Progenitor cell of endocrine pancreas (in vitro differentiated cells): ENCODE data around the gene FGF5. TPM values are rescaled to one million over a fixed set of nuclear protein-coding genes. Genes with fewer than 3 reads are reported as not detected.

Experiments
- DNase-seq: peaks from one replicate; pipeline ENCODE4 v3.0.0; 2021; ENCODE audit warnings: low spot score; ENCODE audit not compliant: unreplicated experiment
- H3K27ac Mint-ChIP-seq: 2 replicates; pipeline ENCODE4 v1.8.0; 2021; ENCODE audit warnings: mild to moderate bottlenecking, moderate library complexity, mixed read lengths
- H3K27me3 Mint-ChIP-seq: 2 replicates; pipeline ENCODE4 v1.8.0; 2021; ENCODE audit warnings: mixed read lengths
- H3K36me3 Mint-ChIP-seq: 2 replicates; pipeline ENCODE4 v1.8.0; 2022; ENCODE audit warnings: mixed read lengths; ENCODE audit not compliant: insufficient read depth
- H3K4me1 Mint-ChIP-seq: 2 replicates; pipeline ENCODE4 v1.8.0; 2021; ENCODE audit warnings: low read depth, mixed read lengths
- H3K4me3 Mint-ChIP-seq: 2 replicates; pipeline ENCODE4 v1.8.0; 2021; ENCODE audit warnings: low read depth, mild to moderate bottlenecking, moderate library complexity, mixed read lengths
- H3K9me3 Mint-ChIP-seq: 2 replicates; pipeline ENCODE4 v1.8.0; 2021; ENCODE audit warnings: low read depth, mixed read lengths
- CTCF ChIP-seq: fragments of 200-600 bp; sonication (generic); IDR thresholded peaks from one replicate; pipeline ENCODE4 v1.5.0; 2021; ENCODE audit warnings: antibody characterized with exemption, mild to moderate bottlenecking; ENCODE audit not compliant: unreplicated experiment
- total RNA-seq: library from RNA; stranded (reverse); gene quantifications from 2 replicates; pipeline ENCODE4 v1.2.1, GENCODE V29; 2021

FGF5 gene
- total RNA-seq, 1 donor from 2014 or later: 0.14 TPM

GRCh38 chr4:80226094-80226493, 40.4 kb upstream of the FGF5 start:
- TF ChIP-seq CTCF: no peak
- Mint-ChIP-seq H3K27me3 (peaks cover 29% of the 10 kb centered on the region), H3K9me3 (no peaks in the 10 kb centered on the region), H3K36me3 (no peaks in the 10 kb centered on the region), H3K27ac (no peak overlapping the region), H3K4me1 (no peaks in the 10 kb centered on the region), H3K4me3 (no peak overlapping the region)
- no peak for DNase-seq

DNA sequence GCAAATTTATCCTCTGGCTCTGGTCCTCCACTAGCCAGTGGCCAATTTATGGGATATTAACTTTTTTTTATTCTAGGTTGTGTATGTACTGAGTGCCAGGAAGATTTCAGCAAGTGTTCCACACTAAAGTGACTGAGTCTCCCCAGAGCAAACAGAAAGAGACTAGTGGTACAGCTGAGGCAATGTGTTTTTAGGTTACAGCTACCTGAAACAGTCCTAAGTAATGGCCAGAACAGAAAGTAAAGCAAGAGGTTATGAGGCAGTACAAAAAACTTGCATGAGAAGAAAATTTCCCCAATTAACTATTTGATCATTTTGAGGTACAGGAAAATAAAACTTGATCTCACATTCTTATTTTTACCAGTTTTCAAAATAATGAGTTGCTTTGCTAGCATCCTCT, 38.0 kb upstream of the FGF5 start:
- no peaks in the 10 kb centered on the region for H3K4me1 Mint-ChIP-seq
- H3K27me3 Mint-ChIP-seq: peaks cover 26% of the 10 kb centered on the region
- H3K36me3 Mint-ChIP-seq: no peaks in the 10 kb centered on the region
- no peak overlapping the region for H3K27ac Mint-ChIP-seq
- no peak overlapping the region for H3K4me3 Mint-ChIP-seq
- no peak for TF ChIP-seq CTCF
- DNase-seq: no peak
- no peaks in the 10 kb centered on the region for H3K9me3 Mint-ChIP-seq

DNA sequence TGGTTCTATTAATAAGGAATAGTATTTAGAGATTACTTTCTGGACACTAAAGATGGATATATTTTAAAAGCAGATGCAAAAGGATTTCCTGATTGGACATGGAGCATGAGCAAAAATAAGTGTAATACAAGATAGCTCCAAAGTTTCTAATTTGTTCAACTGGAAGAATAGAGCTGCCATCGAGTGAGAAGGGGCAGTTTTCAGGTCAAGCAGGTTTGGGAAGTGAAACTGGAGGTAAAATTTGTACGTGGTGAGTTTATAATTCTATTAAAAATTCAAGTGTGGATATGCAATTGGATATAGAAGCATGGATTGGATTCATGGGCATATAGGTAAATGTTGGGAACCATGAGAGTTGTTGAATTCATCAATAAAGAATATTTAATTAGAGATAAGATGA, 37.3 kb upstream of the FGF5 start:
- H3K27ac Mint-ChIP-seq: no peak overlapping the region
- H3K4me3 Mint-ChIP-seq: no peak overlapping the region
- H3K4me1 Mint-ChIP-seq: no peaks in the 10 kb centered on the region
- peaks cover 26% of the 10 kb centered on the region for H3K27me3 Mint-ChIP-seq
- no peak for DNase-seq
- H3K36me3 Mint-ChIP-seq: no peaks in the 10 kb centered on the region
- no peaks in the 10 kb centered on the region for H3K9me3 Mint-ChIP-seq
- TF ChIP-seq CTCF: no peak

DNA sequence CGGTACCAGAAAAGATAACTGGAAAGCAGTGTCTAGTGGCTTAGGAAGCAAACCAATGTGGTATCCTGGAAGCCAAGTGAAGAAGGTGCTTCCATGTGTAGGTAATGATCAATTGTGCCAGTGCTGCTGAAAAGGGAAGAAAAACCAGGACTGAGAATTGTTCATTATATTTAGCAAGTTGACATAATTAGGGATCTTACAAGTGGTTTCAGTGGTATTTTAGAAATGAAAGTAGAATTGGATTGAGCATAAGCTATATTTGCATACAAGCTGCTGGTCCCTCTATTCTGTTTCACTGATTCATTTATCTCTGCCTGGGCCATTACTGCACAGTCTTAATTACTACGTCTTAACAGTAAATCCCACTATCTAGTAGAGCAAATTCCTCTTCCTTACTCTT, 36.9 kb upstream of the FGF5 start:
- H3K36me3 Mint-ChIP-seq: no peaks in the 10 kb centered on the region
- TF ChIP-seq CTCF: no peak
- no peak overlapping the region for H3K4me3 Mint-ChIP-seq
- H3K4me1 Mint-ChIP-seq: no peaks in the 10 kb centered on the region
- DNase-seq: no peak
- H3K27me3 Mint-ChIP-seq: peaks cover 26% of the 10 kb centered on the region
- H3K27ac Mint-ChIP-seq: no peak overlapping the region
- H3K9me3 Mint-ChIP-seq: no peaks in the 10 kb centered on the region

DNA sequence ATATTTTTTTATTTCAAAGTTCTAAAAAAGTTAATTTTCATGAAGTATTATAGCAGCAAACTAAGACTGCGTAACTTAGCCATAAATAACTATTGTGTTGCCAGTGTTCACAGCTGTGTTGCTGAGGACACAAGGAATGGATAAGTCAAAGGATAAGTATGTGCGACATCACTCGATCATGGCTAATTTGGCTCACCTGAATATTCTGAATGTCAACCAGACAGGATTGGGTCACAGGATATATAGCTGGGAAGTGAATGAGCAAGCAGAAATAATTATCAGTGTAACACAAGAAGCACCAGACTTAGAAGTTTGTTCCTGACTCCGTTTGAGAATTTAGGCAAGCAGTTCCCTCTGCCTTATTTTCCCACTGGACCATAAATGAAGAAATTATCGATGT, 35.3 kb upstream of the FGF5 start:
- Mint-ChIP-seq H3K4me1 (no peaks in the 10 kb centered on the region), H3K36me3 (no peaks in the 10 kb centered on the region), H3K27ac (no peak overlapping the region), H3K9me3 (no peaks in the 10 kb centered on the region), H3K4me3 (no peak overlapping the region), H3K27me3 (peaks cover 28% of the 10 kb centered on the region)
- TF ChIP-seq CTCF: no peak
- DNase-seq: no peak
